H9 (cell line): ENCODE measurements around the gene SULT1A2. TPM values are rescaled to one million over a fixed set of nuclear protein-coding genes. Genes with fewer than 3 reads are reported as not detected.
"Not testable (repeated sequence)": the region's sequence is repeated elsewhere in the genome, so short reads cannot be mapped to it uniquely, and the experiment has no call there.

Source experiments
- DNase-seq: peaks from one replicate; pipeline ENCODE4 v3.0.0-alpha.2; 2017
- H2AFZ ChIP-seq: one replicate; pipeline ENCODE4 v1.6.1; 2013; ENCODE audit warnings: mild to moderate bottlenecking, low read length, control low read depth, moderate library complexity
- H2AK5ac ChIP-seq: 2 replicates; pipeline ENCODE4 v1.6.1; 2013; ENCODE audit warnings: low read length, control low read depth, mixed read lengths; ENCODE audit not compliant: insufficient read length
- H2BK120ac ChIP-seq: one replicate; pipeline ENCODE4 v1.6.1; 2013; ENCODE audit warnings: low read depth, mild to moderate bottlenecking, low read length, control low read depth, inconsistent platforms; ENCODE audit not compliant: poor library complexity, severe bottlenecking
- H2BK12ac ChIP-seq: 2 replicates; pipeline ENCODE4 v1.6.1; 2013; ENCODE audit warnings: low read length, control low read depth, mixed read lengths, low read depth; ENCODE audit not compliant: insufficient read length
- H2BK15ac ChIP-seq: 2 replicates; pipeline ENCODE4 v1.6.1; 2013; ENCODE audit warnings: low read depth, low read length, control low read depth
- H2BK20ac ChIP-seq: one replicate; pipeline ENCODE4 v1.6.1; 2013; ENCODE audit warnings: low read depth, mild to moderate bottlenecking, low read length, control low read depth, inconsistent platforms; ENCODE audit not compliant: poor library complexity, severe bottlenecking
- H2BK5ac ChIP-seq: 2 replicates; pipeline ENCODE4 v1.6.1; 2013; ENCODE audit warnings: low read length, control low read depth, mixed read lengths; ENCODE audit not compliant: insufficient read length
- H3K14ac ChIP-seq: 2 replicates; pipeline ENCODE4 v1.6.1; 2013; ENCODE audit warnings: low read length, control low read depth; ENCODE audit not compliant: insufficient read depth
- H3K18ac ChIP-seq: 2 replicates; pipeline ENCODE4 v1.6.1; 2013; ENCODE audit warnings: low read depth, mild to moderate bottlenecking, mixed read lengths, low read length, control low read depth; ENCODE audit not compliant: insufficient read length
- H3K23ac ChIP-seq: 2 replicates; pipeline ENCODE4 v1.6.1; 2013; ENCODE audit warnings: low read length, control low read depth, mixed read lengths, low read depth; ENCODE audit not compliant: insufficient read length
- H3K23me2 ChIP-seq: 2 replicates; pipeline ENCODE4 v1.6.1; 2013; ENCODE audit warnings: low read depth, mild to moderate bottlenecking, mixed read lengths, low read length, control low read depth; ENCODE audit not compliant: insufficient read length, poor library complexity, severe bottlenecking
- H3K27ac ChIP-seq: 2 replicates; pipeline ENCODE4 v1.5.1; 2013; ENCODE audit warnings: low read length, control low read depth, mixed read lengths, low read depth; ENCODE audit not compliant: insufficient read length
- H3K27me3 ChIP-seq: 2 replicates; pipeline ENCODE4 v1.6.1; 2013; ENCODE audit warnings: low read length, control low read depth, inconsistent platforms; ENCODE audit not compliant: insufficient read depth
- H3K4ac ChIP-seq: 2 replicates; pipeline ENCODE4 v1.6.1; 2013; ENCODE audit warnings: low read depth, mild to moderate bottlenecking, control low read depth, inconsistent platforms, low read length, moderate library complexity
- H3K4me1 ChIP-seq: 2 replicates; pipeline ENCODE4 v1.6.1; 2013; ENCODE audit warnings: low read length, control low read depth, inconsistent platforms; ENCODE audit not compliant: insufficient read depth
- H3K4me2 ChIP-seq: 2 replicates; pipeline ENCODE4 v1.6.1; 2013; ENCODE audit warnings: low read length, control low read depth, mixed read lengths; ENCODE audit not compliant: insufficient read length, insufficient read depth
- H3K56ac ChIP-seq: 2 replicates; pipeline ENCODE4 v1.6.1; 2013; ENCODE audit warnings: low read depth, mild to moderate bottlenecking, mixed read lengths, low read length, control low read depth; ENCODE audit not compliant: insufficient read length
- H3K79me1 ChIP-seq: 2 replicates; pipeline ENCODE4 v1.6.1; 2013; ENCODE audit warnings: low read depth, mild to moderate bottlenecking, moderate library complexity, low read length, control low read depth, inconsistent platforms; ENCODE audit not compliant: insufficient read depth, poor library complexity, severe bottlenecking
- H3K79me2 ChIP-seq: 2 replicates; pipeline ENCODE4 v1.6.1; 2013; ENCODE audit warnings: low read length, control low read depth, inconsistent platforms; ENCODE audit not compliant: insufficient read depth
- H3K9ac ChIP-seq: 2 replicates; pipeline ENCODE4 v1.6.1; 2013; ENCODE audit warnings: low read length, control low read depth, mixed read lengths; ENCODE audit not compliant: insufficient read length; ENCODE audit errors: extremely low read depth
- H3K9me3 ChIP-seq: one replicate; pipeline ENCODE4 v1.6.1; 2013; ENCODE audit warnings: low read depth, low read length, inconsistent platforms; ENCODE audit not compliant: control insufficient read depth
- H3T11ph ChIP-seq: one replicate; pipeline ENCODE4 v1.6.1; 2013; ENCODE audit warnings: mild to moderate bottlenecking, low read length, control low read depth, inconsistent platforms
- H4K20me1 ChIP-seq: one replicate; pipeline ENCODE4 v1.6.1; 2013; ENCODE audit not compliant: control insufficient read depth, insufficient read length, insufficient read depth
- H4K5ac ChIP-seq: 2 replicates; pipeline ENCODE4 v1.6.1; 2013; ENCODE audit warnings: low read depth, mild to moderate bottlenecking, mixed read lengths, low read length, control low read depth; ENCODE audit not compliant: insufficient read length
- H4K8ac ChIP-seq: replicated peaks from 2 replicates; pipeline ENCODE4 v1.6.1; 2013; ENCODE audit warnings: low read length, control low read depth, mixed read lengths, low read depth; ENCODE audit not compliant: insufficient read length
- H4K91ac ChIP-seq: 2 replicates; pipeline ENCODE4 v1.6.1; 2013; ENCODE audit warnings: low read depth, mild to moderate bottlenecking, moderate library complexity, mixed read lengths, low read length, control low read depth; ENCODE audit not compliant: insufficient read length
- H3K27ac Mint-ChIP-seq, 3 experiments: 2 replicates in 2 of 3; 3 replicates in 1 of 3; pipeline ENCODE4 v1.8.0; 2020 to 2021; ENCODE audit warnings: mixed read lengths in 3 of 3, mild to moderate bottlenecking in 1 of 3, moderate library complexity in 1 of 3
- H3K27me3 Mint-ChIP-seq: 2 replicates; pipeline ENCODE4 v1.8.0; 2021; ENCODE audit warnings: low read depth, mild to moderate bottlenecking, moderate library complexity, mixed read lengths
- H3K36me3 Mint-ChIP-seq, 3 experiments: 2 replicates in 2 of 3; 3 replicates in 1 of 3; pipeline ENCODE4 v1.8.0; 2020 to 2021; ENCODE audit warnings: low read depth in 3 of 3, mixed read lengths in 3 of 3; ENCODE audit not compliant: insufficient read depth in 1 of 3
- H3K4me1 Mint-ChIP-seq, 2 experiments: 2 replicates each; pipeline ENCODE4 v1.8.0; 2020; ENCODE audit warnings: mixed read lengths in 2 of 2
- H3K4me3 Mint-ChIP-seq, 2 experiments: 2 replicates in 1 of 2; 3 replicates in 1 of 2; pipeline ENCODE4 v1.8.0; 2020 to 2021; ENCODE audit warnings: mild to moderate bottlenecking in 2 of 2, mixed read lengths in 2 of 2, moderate library complexity in 1 of 2
- H3K9me3 Mint-ChIP-seq, 2 experiments: 2 replicates in 1 of 2; 3 replicates in 1 of 2; pipeline ENCODE4 v1.8.0; 2020; ENCODE audit warnings: mild to moderate bottlenecking in 2 of 2, mixed read lengths in 2 of 2, moderate library complexity in 1 of 2
- WGBS: extraction: QIAGEN DNeasy Blood & Tissue Kit; methylation state at CpG from one replicate; pipeline ENCODE4 v1.1.7; 2013; ENCODE audit warnings: missing lambda C conversion rate, low lambda C conversion rate, mixed read lengths; ENCODE audit not compliant: insufficient read length; ENCODE audit errors: extremely low coverage; 5-methylcytosine and 5-hydroxymethylcytosine counted together
- long read RNA-seq: library from polyadenylated mRNA; unstranded; transcript quantifications from one replicate; pipeline ENCODE4 v2.0.0, GENCODE V29; 2020
- total RNA-seq: library from RNA; stranded (reverse); gene quantifications from 2 replicates; pipeline ENCODE4 v1.2.1, GENCODE V29; 2021
- TF ChIP-seq, protein P1 (sequence below): fragments of 200-600 bp; sonication (generic); conservative IDR thresholded peaks from 3 replicates; pipeline ENCODE4 v1.8.0; 2021; ENCODE audit warnings: antibody characterized with exemption, mild to moderate bottlenecking

Gene SULT1A2
- 0.35 and 0.66 TPM in 2 replicates for total RNA-seq
- long read RNA-seq, partial matches to known transcripts = 0 of 2 reads
- long read RNA-seq, other reads (novel, unspliced or antisense) = 2 of 2 reads

DNA sequence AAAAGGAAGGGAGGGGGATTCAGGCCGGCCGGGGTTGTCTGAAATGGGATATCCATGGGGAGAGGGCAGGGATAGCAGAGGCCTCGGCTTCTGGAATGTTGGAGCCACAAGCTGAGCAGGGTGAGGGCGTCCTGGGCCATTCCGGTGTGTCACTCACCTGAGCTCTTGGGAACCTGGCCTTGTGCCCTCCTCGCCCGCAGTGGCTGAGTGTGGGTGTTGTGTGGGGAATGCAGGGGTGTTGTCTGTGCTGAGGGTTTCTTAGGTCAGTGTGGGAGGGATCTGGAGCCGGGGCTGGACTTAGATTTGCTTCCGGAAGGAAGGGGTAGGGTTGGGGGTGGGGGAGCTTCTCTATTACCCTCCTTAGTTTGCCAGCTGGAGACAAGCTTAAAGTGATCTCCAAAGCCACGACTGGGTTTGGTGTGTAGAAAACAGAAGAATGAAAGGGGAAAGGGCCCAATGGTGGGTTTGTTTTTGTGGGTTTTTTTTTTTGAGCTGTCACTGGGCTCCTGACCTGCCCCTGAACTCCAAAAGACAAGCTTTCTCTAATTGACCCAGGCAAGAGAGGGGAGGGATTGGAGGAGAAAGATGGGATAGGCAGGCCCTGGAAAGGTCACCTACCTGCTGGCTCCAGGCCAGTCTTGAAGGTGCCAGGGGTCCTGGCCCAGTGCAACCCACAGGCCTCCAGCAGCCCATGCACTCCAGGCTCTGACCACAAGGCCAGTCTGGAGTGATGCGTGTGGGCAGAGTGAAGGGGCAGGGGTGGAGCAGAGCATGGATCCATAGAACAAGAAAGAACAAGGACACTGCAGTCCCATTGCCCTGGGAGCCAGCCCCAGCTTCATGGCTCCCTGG lies at the start of gene SULT1A2:
Gene SULT1A2, minus strand, starts transcription at position 211 of the 852 bp plus-strand sequence. CDS start 1,120 bp downstream, outside the sequence.
- H3K14ac ChIP-seq = no peak within 1 kb of the TSS; the same call in 1 of the 2 replicates
- no peaks in the 10 kb centered on the region for H3K27me3 ChIP-seq
- H2AK5ac ChIP-seq = no peak within 1 kb of the TSS
- H4K5ac ChIP-seq = no peak within 1 kb of the TSS
- H4K20me1 ChIP-seq = no peaks in the 10 kb centered on the region
- H3K56ac ChIP-seq = no peak within 1 kb of the TSS
- peaks cover 0 to 5% (median 2%) of the 10 kb centered on the region in 3 experiments; a peak in 3 of 7 replicates for H3K36me3 Mint-ChIP-seq
- H3K18ac ChIP-seq = no peak within 1 kb of the TSS
- no peaks in the 10 kb centered on the region for H3K79me1 ChIP-seq
- no peak within 1 kb of the TSS for H4K8ac ChIP-seq
- H3K4me1 ChIP-seq = no peaks in the 10 kb centered on the region; the same call in 1 of the 2 replicates
- H2BK15ac ChIP-seq = no peak within 1 kb of the TSS
- no peak within 1 kb of the TSS for H3K4me2 ChIP-seq
- H3K23me2 ChIP-seq = no peaks in the 10 kb centered on the region
- no peaks in the 10 kb centered on the region for H3K27me3 Mint-ChIP-seq
- H2BK20ac ChIP-seq = no peak within 1 kb of the TSS
- WGBS = no CpG with 5 or more reads among the region's 11 CpGs
- H3K4me3 Mint-ChIP-seq = peak within 1 kb of the TSS in 1 of 2 experiments; percentile 26; a peak in 3 of 5 replicates
- peaks cover 20 to 23% of the 10 kb centered on the region in 2 experiments for H3K4me1 Mint-ChIP-seq
- no peak within 1 kb of the TSS for H3K23ac ChIP-seq
- H3K4ac ChIP-seq = no peak within 1 kb of the TSS
- H3T11ph ChIP-seq = no peak within 1 kb of the TSS
- no peaks in the 10 kb centered on the region for H3K79me2 ChIP-seq
- no peak within 1 kb of the TSS for H3K9ac ChIP-seq
- no peak within 1 kb of the TSS for H2BK5ac ChIP-seq
- H2BK12ac ChIP-seq = no peak within 1 kb of the TSS
- no peaks in the 10 kb centered on the region for H3K9me3 Mint-ChIP-seq
- TF ChIP-seq, protein P1, sequence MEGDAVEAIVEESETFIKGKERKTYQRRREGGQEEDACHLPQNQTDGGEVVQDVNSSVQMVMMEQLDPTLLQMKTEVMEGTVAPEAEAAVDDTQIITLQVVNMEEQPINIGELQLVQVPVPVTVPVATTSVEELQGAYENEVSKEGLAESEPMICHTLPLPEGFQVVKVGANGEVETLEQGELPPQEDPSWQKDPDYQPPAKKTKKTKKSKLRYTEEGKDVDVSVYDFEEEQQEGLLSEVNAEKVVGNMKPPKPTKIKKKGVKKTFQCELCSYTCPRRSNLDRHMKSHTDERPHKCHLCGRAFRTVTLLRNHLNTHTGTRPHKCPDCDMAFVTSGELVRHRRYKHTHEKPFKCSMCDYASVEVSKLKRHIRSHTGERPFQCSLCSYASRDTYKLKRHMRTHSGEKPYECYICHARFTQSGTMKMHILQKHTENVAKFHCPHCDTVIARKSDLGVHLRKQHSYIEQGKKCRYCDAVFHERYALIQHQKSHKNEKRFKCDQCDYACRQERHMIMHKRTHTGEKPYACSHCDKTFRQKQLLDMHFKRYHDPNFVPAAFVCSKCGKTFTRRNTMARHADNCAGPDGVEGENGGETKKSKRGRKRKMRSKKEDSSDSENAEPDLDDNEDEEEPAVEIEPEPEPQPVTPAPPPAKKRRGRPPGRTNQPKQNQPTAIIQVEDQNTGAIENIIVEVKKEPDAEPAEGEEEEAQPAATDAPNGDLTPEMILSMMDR = no peak
- no peak within 1 kb of the TSS for H2AFZ ChIP-seq
- no peak within 1 kb of the TSS for H3K27ac ChIP-seq
- no peaks in the 10 kb centered on the region for H3K9me3 ChIP-seq
- DNase-seq = peak; percentile 56
- no peak within 1 kb of the TSS for H2BK120ac ChIP-seq
- peak within 1 kb of the TSS; percentile 59 to 86 (median 78); a peak in 6 of 7 replicates for H3K27ac Mint-ChIP-seq
- no peak within 1 kb of the TSS for H4K91ac ChIP-seq

DNA sequence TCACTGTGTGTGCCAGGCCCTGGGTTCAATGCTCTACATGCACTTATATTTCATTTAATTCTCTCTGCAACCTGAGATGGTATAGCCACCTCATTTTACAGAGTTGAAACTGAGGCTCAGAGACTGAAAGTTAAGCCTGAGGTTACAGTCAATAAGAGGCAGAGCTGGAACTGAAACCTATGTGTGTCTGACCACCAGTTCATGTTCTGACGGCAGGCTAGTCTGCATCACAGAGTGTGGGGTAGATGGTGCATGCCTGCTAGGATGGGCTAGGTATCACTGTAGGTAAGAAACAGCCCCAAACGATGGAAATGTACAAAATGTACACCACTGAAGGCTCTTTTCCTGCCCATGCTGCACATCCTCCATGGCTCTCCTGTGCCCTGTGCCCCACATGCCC lies 43.1 kb upstream of the SULT1A2 start:
- not testable (repeated sequence) for H2AFZ ChIP-seq, DNase-seq, H4K20me1 ChIP-seq, H3K4ac ChIP-seq, H3T11ph ChIP-seq, H3K27ac Mint-ChIP-seq, H3K14ac ChIP-seq, H3K4me1 ChIP-seq, H3K27ac ChIP-seq, H2BK20ac ChIP-seq, H3K27me3 Mint-ChIP-seq, H3K9me3 Mint-ChIP-seq, H2BK120ac ChIP-seq, H2AK5ac ChIP-seq, H3K79me2 ChIP-seq, H4K91ac ChIP-seq, H3K9ac ChIP-seq, H4K8ac ChIP-seq, H3K4me2 ChIP-seq, H3K56ac ChIP-seq, H3K23me2 ChIP-seq, H3K18ac ChIP-seq, H3K27me3 ChIP-seq, H3K9me3 ChIP-seq, H3K23ac ChIP-seq, H2BK5ac ChIP-seq, H4K5ac ChIP-seq, H2BK15ac ChIP-seq, H3K4me1 Mint-ChIP-seq, H2BK12ac ChIP-seq, H3K4me3 Mint-ChIP-seq, H3K36me3 Mint-ChIP-seq, H3K79me1 ChIP-seq
- WGBS = no CpG with 5 or more reads among the region's 2 CpGs
